Measurements from ENCODE around the gene BCLAF3. TPM values are rescaled to one million over a fixed set of nuclear protein-coding genes. Genes with fewer than 3 reads are reported as not detected.

Gene BCLAF3
- polyA plus RNA-seq, 2 of the 4 experiments (the other 2 are of a cell fraction): 3.7 to 4.1 TPM

- no peak for DNase-seq (ENCODE audit: low read depth in 1 of 2, low spot score in 1 of 2)
- no peak for TF ChIP-seq ZFP36 (IDR thresholded peaks at IDR 0.05; ENCODE audit: borderline replicate concordance, partially characterized antibody)
- TF ChIP-seq FOXS1 (CRISPR knock-in tag; IDR thresholded peaks at IDR 0.05): no peak
- ChIA-PET POLR2A (no interaction called here), CTCF (interaction anchor here (1.1 kb wide), 1 partner anchor 17 kb away, joined by 3 read pairs; no protein-coding TSS in a partner anchor)
- FAIRE-seq: no peak
- Histone ChIP-seq H3K4me2 (no peak overlapping the region), H3K4me3 (no peak overlapping the region), H3K9me3 (no peaks in the 10 kb centered on the region), H3K27ac (no peak overlapping the region), H3K4me1 (no peaks in the 10 kb centered on the region)
- WGBS (ENCODE audit: missing lambda C conversion rate): 76% methylated on average over 7 of the region's 7 CpGs
- ATAC-seq: no peak
These were observed 17.2 kb upstream of the BCLAF3 start for GRCh38 chrX:20007962-20008622.

- CTCF ChIA-PET: interaction anchor here (1.1 to 1.5 kb wide), 2 partner anchors 24 to 61 kb away, joined by 3 read pairs; no protein-coding TSS in a partner anchor
- POLR2A ChIA-PET: no interaction called here
- no peaks in the 10 kb centered on the region for H3K4me1 ChIP-seq
- DNase-seq (ENCODE audit: low read depth in 1 of 2, low spot score in 1 of 2) (no peak), FAIRE-seq (no peak), ATAC-seq (no peak)
- TF ChIP-seq CHD4 (IDR thresholded peaks at IDR 0.05; ENCODE audit: borderline replicate concordance) (no peak), SREBF2 (IDR thresholded peaks at IDR 0.05) (no peak), CEBPB (IDR thresholded peaks at IDR 0.05) (no peak), ELK1 (IDR thresholded peaks at IDR 0.05; ENCODE audit: low read depth, low read length) (no peak), MYC (IDR thresholded peaks at IDR 0.05; ENCODE audit: borderline replicate concordance, low read length) (no peak), CTCF (IDR thresholded peaks at IDR 0.05) (no peak), TFCP2L1 (CRISPR knock-in tag; IDR thresholded peaks at IDR 0.05) (no peak), PBX3 (IDR thresholded peaks at IDR 0.05) (no peak), FOSL2 (IDR thresholded peaks at IDR 0.05) (no peak), FOSL2 (CRISPR knock-in tag; IDR thresholded peaks at IDR 0.05) (no peak), E2F6 (IDR thresholded peaks at IDR 0.05; ENCODE audit: borderline replicate concordance, low read depth) (no peak), CHD2 (IDR thresholded peaks at IDR 0.05; ENCODE audit: low read length, partially characterized antibody) (no peak), MAZ (IDR thresholded peaks at IDR 0.05; ENCODE audit: borderline replicate concordance, low read depth, low read length) (no peak)
- no peak overlapping the region for H3K4me3 ChIP-seq
- H3K27ac ChIP-seq: no peak overlapping the region
- 83% methylated on average over 2 of the region's 2 CpGs for WGBS (ENCODE audit: missing lambda C conversion rate)
- no peaks in the 10 kb centered on the region for H3K9me3 ChIP-seq
- no peak overlapping the region for H3K4me2 ChIP-seq
These were observed 15.0 kb upstream of the BCLAF3 start for GRCh38 chrX:20005883-20006282.

- no peak for DNase-seq (ENCODE audit: low read depth in 1 of 2, low spot score in 1 of 2)
- Histone ChIP-seq H3K4me3 (no peak overlapping the region), H3K4me2 (no peak overlapping the region), H3K9me3 (no peaks in the 10 kb centered on the region), H3K4me1 (no peaks in the 10 kb centered on the region), H3K27ac (no peak overlapping the region)
- no peak for TF ChIP-seq RARB (CRISPR knock-in tag; IDR thresholded peaks at IDR 0.05)
- TF ChIP-seq POLR2A (IDR thresholded peaks at IDR 0.05; ENCODE audit: low read length): no peak
- no peak for TF ChIP-seq HDAC2 (IDR thresholded peaks at IDR 0.05)
- TF ChIP-seq ZFP36 (IDR thresholded peaks at IDR 0.05; ENCODE audit: borderline replicate concordance, partially characterized antibody): no peak
- TF ChIP-seq RAD21 (conservative IDR thresholded peaks at IDR 0.05 in 1 of 2, IDR thresholded peaks at IDR 0.05 in 1 of 2): no peak
- no peak for TF ChIP-seq CEBPB (IDR thresholded peaks at IDR 0.05)
- TF ChIP-seq NR3C1 (IDR thresholded peaks at IDR 0.05): no peak
- WGBS (ENCODE audit: missing lambda C conversion rate): 79% methylated on average over 3 of the region's 4 CpGs
- ChIA-PET POLR2A (no interaction called here), CTCF (interaction anchor here (0.8 to 4.3 kb wide), 4 partner anchors 10 to 94 kb away, joined by 3 to 19 read pairs (median 4); partner anchors contain the start of gene BCLAF3)
- no peak for FAIRE-seq
- ATAC-seq: no peak
These were observed 10.7 kb upstream of the BCLAF3 start for GRCh38 chrX:20001588-20001987.
